Osteocyte (in vitro differentiated cells): ENCODE measurements around the gene EIF4E2. TPM values are rescaled to one million over a fixed set of nuclear protein-coding genes. Genes with fewer than 3 reads are reported as not detected.

Experiments used
- DNase-seq: peaks from one replicate; pipeline ENCODE4 v3.0.0; 2021; ENCODE audit warnings: mixed read lengths; ENCODE audit not compliant: unreplicated experiment; ENCODE audit errors: extremely low spot score
- H3K27ac Mint-ChIP-seq: one replicate; pipeline ENCODE4 v1.8.0; 2021; ENCODE audit warnings: mild to moderate bottlenecking, mixed read lengths; ENCODE audit not compliant: unreplicated experiment
- H3K27me3 Mint-ChIP-seq: one replicate; pipeline ENCODE4 v1.8.0; 2021; ENCODE audit warnings: mixed read lengths; ENCODE audit not compliant: unreplicated experiment
- H3K36me3 Mint-ChIP-seq: one replicate; pipeline ENCODE4 v1.8.0; 2021; ENCODE audit warnings: mixed read lengths; ENCODE audit not compliant: unreplicated experiment
- H3K4me1 Mint-ChIP-seq: one replicate; pipeline ENCODE4 v1.8.0; 2021; ENCODE audit warnings: mixed read lengths; ENCODE audit not compliant: unreplicated experiment
- H3K4me3 Mint-ChIP-seq: one replicate; pipeline ENCODE4 v1.8.0; 2021; ENCODE audit warnings: mild to moderate bottlenecking, moderate library complexity, mixed read lengths; ENCODE audit not compliant: unreplicated experiment
- H3K9me3 Mint-ChIP-seq: one replicate; pipeline ENCODE4 v1.8.0; 2021; ENCODE audit warnings: mixed read lengths; ENCODE audit not compliant: unreplicated experiment
- CTCF ChIP-seq: fragments of 200-600 bp; sonication (generic); IDR thresholded peaks from 2 replicates; pipeline ENCODE4 v1.5.0; 2021; ENCODE audit warnings: antibody characterized with exemption, mild to moderate bottlenecking, moderate library complexity
- total RNA-seq: library from RNA; stranded (reverse); gene quantifications from 2 replicates; pipeline ENCODE4 v1.2.1, GENCODE V29; 2021

The EIF4E2 gene
- total RNA-seq, 1 donor from 2014 or later = 90.5 TPM

DNA sequence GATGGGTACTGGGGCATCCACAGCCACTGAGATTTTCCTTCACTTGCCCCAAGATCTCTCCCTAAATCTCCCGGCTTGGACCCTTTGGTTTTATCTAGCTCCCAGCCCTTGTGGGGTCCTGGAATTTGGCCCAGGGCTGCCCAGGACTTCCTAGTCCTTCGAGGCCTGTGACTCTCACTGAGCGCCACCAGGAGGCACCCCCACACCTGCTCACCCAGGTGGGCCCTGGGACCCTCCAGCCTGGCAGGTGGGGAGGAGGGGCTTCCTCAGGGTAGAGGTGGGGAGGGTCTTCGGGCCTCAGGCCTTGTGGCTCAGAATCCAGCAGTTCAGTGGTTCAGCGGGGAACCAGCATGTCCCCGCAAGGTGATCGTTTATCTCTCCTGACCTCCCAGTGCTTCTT lies 42.2 kb upstream of the EIF4E2 start:
- no peaks in the 10 kb centered on the region for H3K9me3 Mint-ChIP-seq
- peaks cover 4% of the 10 kb centered on the region for H3K4me1 Mint-ChIP-seq
- H3K4me3 Mint-ChIP-seq = no peak overlapping the region

GRCh38 chr2:232511336-232511890 lies 39.1 kb upstream of the EIF4E2 start:
- Mint-ChIP-seq H3K9me3 (no peaks in the 10 kb centered on the region), H3K27me3 (peaks cover 50% of the 10 kb centered on the region), H3K4me1 (no peaks in the 10 kb centered on the region), H3K36me3 (peaks cover 2% of the 10 kb centered on the region), H3K27ac (no peak overlapping the region), H3K4me3 (no peak overlapping the region)
- no peak for DNase-seq
- no peak for TF ChIP-seq CTCF

More for the DNA sequence above, 42.2 kb upstream of the EIF4E2 start:
- no peaks in the 10 kb centered on the region for H3K36me3 Mint-ChIP-seq
- DNase-seq = no peak
- H3K27ac Mint-ChIP-seq = no peak overlapping the region
- H3K27me3 Mint-ChIP-seq = peaks cover 59% of the 10 kb centered on the region
- no peak for TF ChIP-seq CTCF

- no peak for TF ChIP-seq CTCF
- peaks cover 2% of the 10 kb centered on the region for H3K36me3 Mint-ChIP-seq
- H3K9me3 Mint-ChIP-seq = no peaks in the 10 kb centered on the region
- no peaks in the 10 kb centered on the region for H3K4me1 Mint-ChIP-seq
- H3K4me3 Mint-ChIP-seq = no peak overlapping the region
- no peak for DNase-seq
- peaks cover 47% of the 10 kb centered on the region for H3K27me3 Mint-ChIP-seq
- H3K27ac Mint-ChIP-seq = no peak overlapping the region
Measured at GRCh38 chr2:232512602-232513001, 37.9 kb upstream of the EIF4E2 start.

- H3K4me3 Mint-ChIP-seq = no peak overlapping the region
- TF ChIP-seq CTCF = no peak
- H3K4me1 Mint-ChIP-seq = no peaks in the 10 kb centered on the region
- peaks cover 2% of the 10 kb centered on the region for H3K36me3 Mint-ChIP-seq
- no peaks in the 10 kb centered on the region for H3K9me3 Mint-ChIP-seq
- H3K27me3 Mint-ChIP-seq = peaks cover 49% of the 10 kb centered on the region
- no peak for DNase-seq
- no peak overlapping the region for H3K27ac Mint-ChIP-seq
Measured at GRCh38 chr2:232513353-232513752, 37.1 kb upstream of the EIF4E2 start.

- Mint-ChIP-seq H3K27me3 (peaks cover 52% of the 10 kb centered on the region), H3K36me3 (peaks cover 2% of the 10 kb centered on the region), H3K4me3 (no peak overlapping the region), H3K9me3 (no peaks in the 10 kb centered on the region), H3K4me1 (no peaks in the 10 kb centered on the region), H3K27ac (no peak overlapping the region)
- TF ChIP-seq CTCF = no peak
- DNase-seq = no peak
Measured at GRCh38 chr2:232515639-232516038, 34.9 kb upstream of the EIF4E2 start.
